ENCODE data around the gene TGFBR2.

Gene TGFBR2

GRCh38 chr3:30719536-30719935 lies 113.1 kb downstream of the TGFBR2 start:
- DNase-seq (ENCODE audit: low read depth in 2 of 2), result no peak

- DNase-seq (ENCODE audit: low read depth in 2 of 2), result peak in 1 of 2 experiments; percentile 8
These were observed 114.3 kb downstream of the TGFBR2 start for GRCh38 chr3:30720586-30721313.

GRCh38 chr3:30721314-30721634 lies 114.9 kb downstream of the TGFBR2 start:
- no peak for DNase-seq (ENCODE audit: low read depth in 2 of 2)

- no peak for DNase-seq (ENCODE audit: low read depth in 2 of 2)
These were observed 116.8 kb downstream of the TGFBR2 start for GRCh38 chr3:30723211-30723610.

- DNase-seq (ENCODE audit: low read depth in 2 of 2), result no peak
These were observed 118.5 kb downstream of the TGFBR2 start for GRCh38 chr3:30724863-30725262.

GRCh38 chr3:30728143-30728542 lies 121.7 kb downstream of the TGFBR2 start:
- DNase-seq (ENCODE audit: low read depth in 2 of 2), result no peak

GRCh38 chr3:30729512-30729911 lies 123.1 kb downstream of the TGFBR2 start:
- DNase-seq (ENCODE audit: low read depth in 2 of 2), result no peak

GRCh38 chr3:30729936-30730335 lies 123.5 kb downstream of the TGFBR2 start:
- no peak for DNase-seq (ENCODE audit: low read depth in 2 of 2)

GRCh38 chr3:30730967-30731366 lies 124.6 kb downstream of the TGFBR2 start:
- no peak for DNase-seq (ENCODE audit: low read depth in 2 of 2)

- DNase-seq (ENCODE audit: low read depth in 2 of 2), result no peak
These were observed 126.8 kb downstream of the TGFBR2 start for GRCh38 chr3:30733209-30733608.

- DNase-seq (ENCODE audit: low read depth in 2 of 2), result no peak
These were observed 127.3 kb downstream of the TGFBR2 start for GRCh38 chr3:30733696-30734095.

GRCh38 chr3:30737743-30738499 lies 131.5 kb downstream of the TGFBR2 start:
- DNase-seq (ENCODE audit: low read depth in 2 of 2), result no peak

- DNase-seq (ENCODE audit: low read depth in 2 of 2), result no peak
These were observed 132.2 kb downstream of the TGFBR2 start for GRCh38 chr3:30738605-30739004.

GRCh38 chr3:30741889-30742288 lies 135.5 kb downstream of the TGFBR2 start:
- no peak for DNase-seq (ENCODE audit: low read depth in 2 of 2)

- DNase-seq (ENCODE audit: low read depth in 2 of 2), result no peak
These were observed 136.6 kb downstream of the TGFBR2 start for GRCh38 chr3:30742796-30743619.
